ENCODE results near the gene SLC35B2.
A peak's percentile ranks its signal among the peaks of the same experiment; 100 is the strongest.

SLC35B2 gene

GRCh38 chr6:44271914-44272313, 14.6 kb upstream of the SLC35B2 start:
- TF ChIP-seq EGR1 (IDR thresholded peaks at IDR 0.05) (no peak), TCF12 (IDR thresholded peaks at IDR 0.05; ENCODE audit: low read depth) (no peak), CEBPB (IDR thresholded peaks at IDR 0.05) (no peak), EP300 (IDR thresholded peaks at IDR 0.05; ENCODE audit: borderline replicate concordance) (no peak), TAF1 (IDR thresholded peaks at IDR 0.05; ENCODE audit: low read depth) (no peak), YY1 (IDR thresholded peaks at IDR 0.05; ENCODE audit: low read depth) (no peak)
- TF ChIP-seq, protein P1, sequence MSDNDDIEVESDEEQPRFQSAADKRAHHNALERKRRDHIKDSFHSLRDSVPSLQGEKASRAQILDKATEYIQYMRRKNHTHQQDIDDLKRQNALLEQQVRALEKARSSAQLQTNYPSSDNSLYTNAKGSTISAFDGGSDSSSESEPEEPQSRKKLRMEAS (IDR thresholded peaks at IDR 0.05) = no peak
- TF ChIP-seq, protein P2, sequence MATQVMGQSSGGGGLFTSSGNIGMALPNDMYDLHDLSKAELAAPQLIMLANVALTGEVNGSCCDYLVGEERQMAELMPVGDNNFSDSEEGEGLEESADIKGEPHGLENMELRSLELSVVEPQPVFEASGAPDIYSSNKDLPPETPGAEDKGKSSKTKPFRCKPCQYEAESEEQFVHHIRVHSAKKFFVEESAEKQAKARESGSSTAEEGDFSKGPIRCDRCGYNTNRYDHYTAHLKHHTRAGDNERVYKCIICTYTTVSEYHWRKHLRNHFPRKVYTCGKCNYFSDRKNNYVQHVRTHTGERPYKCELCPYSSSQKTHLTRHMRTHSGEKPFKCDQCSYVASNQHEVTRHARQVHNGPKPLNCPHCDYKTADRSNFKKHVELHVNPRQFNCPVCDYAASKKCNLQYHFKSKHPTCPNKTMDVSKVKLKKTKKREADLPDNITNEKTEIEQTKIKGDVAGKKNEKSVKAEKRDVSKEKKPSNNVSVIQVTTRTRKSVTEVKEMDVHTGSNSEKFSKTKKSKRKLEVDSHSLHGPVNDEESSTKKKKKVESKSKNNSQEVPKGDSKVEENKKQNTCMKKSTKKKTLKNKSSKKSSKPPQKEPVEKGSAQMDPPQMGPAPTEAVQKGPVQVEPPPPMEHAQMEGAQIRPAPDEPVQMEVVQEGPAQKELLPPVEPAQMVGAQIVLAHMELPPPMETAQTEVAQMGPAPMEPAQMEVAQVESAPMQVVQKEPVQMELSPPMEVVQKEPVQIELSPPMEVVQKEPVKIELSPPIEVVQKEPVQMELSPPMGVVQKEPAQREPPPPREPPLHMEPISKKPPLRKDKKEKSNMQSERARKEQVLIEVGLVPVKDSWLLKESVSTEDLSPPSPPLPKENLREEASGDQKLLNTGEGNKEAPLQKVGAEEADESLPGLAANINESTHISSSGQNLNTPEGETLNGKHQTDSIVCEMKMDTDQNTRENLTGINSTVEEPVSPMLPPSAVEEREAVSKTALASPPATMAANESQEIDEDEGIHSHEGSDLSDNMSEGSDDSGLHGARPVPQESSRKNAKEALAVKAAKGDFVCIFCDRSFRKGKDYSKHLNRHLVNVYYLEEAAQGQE (IDR thresholded peaks at IDR 0.05; ENCODE audit: low read depth) = no peak

DNA sequence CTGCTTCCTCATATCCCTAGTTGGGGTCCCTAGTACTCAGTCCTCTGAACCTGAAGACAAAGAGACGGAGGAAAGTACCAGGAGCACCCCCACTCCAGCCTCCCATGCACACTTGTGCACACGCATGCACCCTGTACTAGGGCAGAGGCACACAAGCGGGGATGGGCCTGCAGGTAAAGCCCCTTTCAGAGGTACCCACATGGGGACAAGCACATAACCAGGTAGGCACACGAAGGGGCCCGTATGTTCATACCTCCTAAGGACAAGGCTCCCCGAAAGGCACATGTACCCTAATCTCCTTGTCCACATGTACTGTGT, 14.0 kb upstream of the SLC35B2 start:
- TF ChIP-seq, protein P2 (IDR thresholded peaks at IDR 0.05; ENCODE audit: low read depth) = no peak
- TF ChIP-seq USF1 (IDR thresholded peaks at IDR 0.05) (no peak), RAD21 (IDR thresholded peaks at IDR 0.05; ENCODE audit: low read depth) (no peak)

DNA sequence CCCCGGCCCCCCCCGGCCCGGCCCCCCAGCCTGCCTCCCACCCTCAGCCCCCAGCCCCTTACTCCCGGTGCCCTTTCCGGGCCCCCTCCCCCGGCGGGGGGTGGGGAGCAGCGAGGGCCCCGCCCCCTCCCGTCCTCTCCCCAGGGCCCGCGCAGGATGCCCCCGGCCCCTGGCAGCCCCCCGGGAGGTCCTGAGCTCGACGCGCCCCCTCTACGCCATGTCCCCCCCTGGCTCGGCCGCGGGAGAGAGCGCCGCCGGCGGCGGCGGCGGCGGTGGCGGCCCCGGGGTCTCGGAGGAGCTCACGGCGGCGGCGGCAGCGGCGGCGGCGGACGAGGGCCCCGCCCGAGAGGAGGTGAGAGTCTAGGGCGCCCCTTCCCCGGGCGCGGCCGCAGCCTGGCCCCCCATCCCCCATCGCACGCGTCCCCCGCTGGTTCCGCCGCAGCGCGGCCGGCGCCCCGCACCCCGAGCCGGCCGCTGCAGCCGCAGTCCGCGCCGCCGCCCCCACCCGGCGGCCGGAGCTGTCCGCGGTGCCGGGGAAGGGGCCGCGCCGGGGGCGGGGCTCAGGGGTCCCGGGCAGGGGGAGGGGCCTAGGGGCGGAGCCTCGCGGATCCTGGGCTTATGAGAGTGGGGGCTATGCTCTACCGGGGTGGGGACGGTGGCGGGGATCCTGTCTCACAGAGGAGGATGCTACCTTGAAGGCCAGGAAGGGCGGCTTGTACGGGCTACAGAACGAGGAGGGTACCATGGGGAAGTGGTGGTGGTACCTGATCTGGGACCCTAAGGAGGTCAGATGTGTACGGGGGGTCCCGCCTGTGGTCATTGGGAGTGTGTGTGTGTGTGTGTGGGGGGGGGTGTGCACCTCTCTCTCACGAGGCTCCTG, 13.4 kb upstream of the SLC35B2 start:
- TF ChIP-seq CREB1 (IDR thresholded peaks at IDR 0.05; ENCODE audit: low read depth) = no peak
- TF ChIP-seq, protein P2 (IDR thresholded peaks at IDR 0.05; ENCODE audit: low read depth) = peak; percentile 79

DNA sequence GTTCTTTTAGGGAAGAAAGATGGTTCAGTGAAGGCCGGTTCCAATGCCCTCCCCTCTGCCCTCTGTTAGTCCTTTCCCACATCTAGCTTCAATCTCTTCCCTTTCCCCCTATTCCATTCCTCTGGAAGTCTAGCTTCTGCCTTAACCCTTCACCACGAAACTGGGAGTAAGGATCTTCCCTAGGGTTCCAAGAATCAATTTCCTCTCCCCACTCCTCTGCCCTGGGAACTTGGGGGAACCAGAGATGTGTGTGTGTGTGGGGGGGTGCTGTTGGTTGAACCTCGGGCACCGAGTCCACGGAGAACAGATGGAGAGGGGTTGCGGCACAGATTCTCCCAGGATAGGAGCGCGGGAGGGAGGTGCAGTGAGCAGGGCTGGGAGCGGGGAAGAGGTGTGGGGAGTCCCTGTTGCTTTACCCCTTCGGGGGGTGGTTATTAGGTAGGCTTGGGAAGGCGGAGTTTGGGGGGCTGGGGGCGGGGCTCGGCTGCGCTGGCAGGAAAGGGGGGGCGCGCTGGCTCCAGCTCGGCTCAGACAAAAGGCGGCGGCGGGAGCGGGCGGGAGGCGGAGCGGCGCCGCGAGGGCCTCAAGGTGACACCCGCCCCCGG, 12.7 kb upstream of the SLC35B2 start, which contains the start of gene TMEM151B:
TSS of gene TMEM151B (plus strand) at position 530 of the 605 bp plus-strand sequence. CDS start 293 bp downstream, outside the sequence.
- TF ChIP-seq, protein P1 (IDR thresholded peaks at IDR 0.05) = no peak
- TF ChIP-seq CEBPB (IDR thresholded peaks at IDR 0.05) = no peak
- no peak for TF ChIP-seq FOXM1 (IDR thresholded peaks at IDR 0.05; ENCODE audit: borderline replicate concordance, low read depth)
- no peak for TF ChIP-seq EP300 (IDR thresholded peaks at IDR 0.05; ENCODE audit: borderline replicate concordance)
- no peak for TF ChIP-seq TAF1 (IDR thresholded peaks at IDR 0.05; ENCODE audit: low read depth)
- TF ChIP-seq TCF12 (IDR thresholded peaks at IDR 0.05; ENCODE audit: low read depth) = no peak
- TF ChIP-seq EGR1 (IDR thresholded peaks at IDR 0.05) = no peak
- no peak for TF ChIP-seq CREB1 (IDR thresholded peaks at IDR 0.05; ENCODE audit: low read depth)
- TF ChIP-seq, protein P2 (IDR thresholded peaks at IDR 0.05; ENCODE audit: low read depth) = no peak
- no peak for TF ChIP-seq TEAD4 (IDR thresholded peaks at IDR 0.05)
- no peak for TF ChIP-seq ZBTB7A (IDR thresholded peaks at IDR 0.05; ENCODE audit: low read depth)
- no peak for TF ChIP-seq NFIC (IDR thresholded peaks at IDR 0.05)
- no peak for TF ChIP-seq USF1 (IDR thresholded peaks at IDR 0.05)
- TF ChIP-seq RAD21 (IDR thresholded peaks at IDR 0.05; ENCODE audit: low read depth) = no peak
